ENCODE measurements around the gene COL17A1.

Gene COL17A1

GRCh38 chr10:104045151-104046089, 40.3 kb downstream of the COL17A1 start:
- TF ChIP-seq CTCF (conservative IDR thresholded peaks at IDR 0.05) (no peak), ZFX (IDR thresholded peaks at IDR 0.05) (no peak)
- no peak overlapping the region for H3K27ac ChIP-seq

- no peak overlapping the region for H3K27ac ChIP-seq
- no peak for TF ChIP-seq CTCF (conservative IDR thresholded peaks at IDR 0.05)
- TF ChIP-seq ZFX (IDR thresholded peaks at IDR 0.05): no peak
These were observed 41.8 kb downstream of the COL17A1 start for GRCh38 chr10:104043854-104044253.

- TF ChIP-seq ZFX (IDR thresholded peaks at IDR 0.05) (no peak), CTCF (conservative IDR thresholded peaks at IDR 0.05) (no peak)
- no peak overlapping the region for H3K27ac ChIP-seq
These were observed 42.4 kb downstream of the COL17A1 start for GRCh38 chr10:104043185-104043830.

GRCh38 chr10:104041891-104042535, 43.7 kb downstream of the COL17A1 start:
- no peak overlapping the region for H3K27ac ChIP-seq
- TF ChIP-seq ZFX (IDR thresholded peaks at IDR 0.05) (no peak), CTCF (conservative IDR thresholded peaks at IDR 0.05) (no peak)

GRCh38 chr10:104040862-104041789, 44.6 kb downstream of the COL17A1 start:
- H3K27ac ChIP-seq: no peak overlapping the region
- TF ChIP-seq CTCF (conservative IDR thresholded peaks at IDR 0.05) (no peak), ZFX (IDR thresholded peaks at IDR 0.05) (no peak)

GRCh38 chr10:104040382-104040781, 45.3 kb downstream of the COL17A1 start:
- TF ChIP-seq CTCF (conservative IDR thresholded peaks at IDR 0.05) (no peak), ZFX (IDR thresholded peaks at IDR 0.05) (no peak)

More at GRCh38 chr10:104040382-104040781, 45.3 kb downstream of the COL17A1 start:
- no peak overlapping the region for H3K27ac ChIP-seq
